CD4-positive, alpha-beta T cell (primary cell): ENCODE results near the gene HNRNPH2. TPM values are rescaled to one million over a fixed set of nuclear protein-coding genes. Genes with fewer than 3 reads are reported as not detected.

ENCODE experiments used
- ATAC-seq: fragments of 200-7000 bp; cut with Tn5 transposase; one replicate; pipeline ENCODE4 v1.10.0; 2022; ENCODE audit warnings: mild to moderate bottlenecking; ENCODE audit not compliant: poor library complexity
- CTCF ChIA-PET: fragments of 350-600 bp; sonication (Branson Sonifier 250); formaldehyde crosslinking; loops from one replicate; lab custom pipeline; 2021; ENCODE audit warnings: antibody characterized with exemption, inconsistent platforms; lab: Charles Lee
- POLR2A ChIA-PET: fragments of 350-600 bp; sonication (Branson Sonifier 250); formaldehyde crosslinking; loops from one replicate; lab custom pipeline; 2021; ENCODE audit warnings: antibody characterized with exemption, inconsistent platforms; lab: Charles Lee
- DNase-seq, 14 experiments: peaks; one replicate each; pipeline ENCODE4 v3.0.0-alpha.2; 2013 to 2020; ENCODE audit warnings: mixed read lengths in 2 of 14
- H3K27ac ChIP-seq, 2 donors: one replicate each; pipeline versions ENCODE4 v1.5.1 to v1.7.0; 2013; ENCODE audit warnings: low read length in 2 of 2, low read depth in 1 of 2, mild to moderate bottlenecking in 1 of 2
- H3K27me3 ChIP-seq, 2 experiments: 1 replicate in 1 of 2; 2 replicates in 1 of 2; pipeline versions ENCODE4 v1.6.1 to v1.7.0; 2013; ENCODE audit warnings: low read length in 2 of 2, control low read depth in 1 of 2, mild to moderate bottlenecking in 1 of 2, moderate library complexity in 1 of 2; ENCODE audit not compliant: insufficient read depth in 2 of 2, control insufficient read depth in 1 of 2
- H3K36me3 ChIP-seq: one replicate; pipeline ENCODE4 v1.6.1; 2013; ENCODE audit warnings: low read length, control low read depth; ENCODE audit not compliant: insufficient read depth
- H3K4me1 ChIP-seq: one replicate; pipeline ENCODE4 v1.6.1; 2013; ENCODE audit warnings: low read length, control low read depth; ENCODE audit not compliant: insufficient read depth
- H3K4me3 ChIP-seq: one replicate; pipeline ENCODE4 v1.5.1; 2013; ENCODE audit warnings: mild to moderate bottlenecking, low read length, moderate library complexity
- H3K9me3 ChIP-seq, 2 experiments: 1 replicate in 1 of 2; 2 replicates in 1 of 2; pipeline versions ENCODE4 v1.6.1 to v1.7.0; 2013; ENCODE audit warnings: low read length in 2 of 2, mild to moderate bottlenecking in 2 of 2, control low read depth in 1 of 2, moderate library complexity in 1 of 2; ENCODE audit not compliant: control insufficient read depth in 1 of 2, insufficient read depth in 1 of 2
- H3K27ac Mint-ChIP-seq: one replicate; pipeline ENCODE4 v1.8.0; 2020; ENCODE audit warnings: mixed read lengths
- H3K27me3 Mint-ChIP-seq: one replicate; pipeline ENCODE4 v1.8.0; 2021; ENCODE audit warnings: mixed read lengths
- H3K36me3 Mint-ChIP-seq: one replicate; pipeline ENCODE4 v1.8.0; 2021; ENCODE audit warnings: low read depth, mixed read lengths
- H3K4me1 Mint-ChIP-seq: one replicate; pipeline ENCODE4 v1.8.0; 2021; ENCODE audit warnings: low read depth, mixed read lengths
- H3K4me3 Mint-ChIP-seq: one replicate; pipeline ENCODE4 v1.8.0; 2020; ENCODE audit warnings: mild to moderate bottlenecking, mixed read lengths
- H3K9me3 Mint-ChIP-seq: one replicate; pipeline ENCODE4 v1.8.0; 2020; ENCODE audit warnings: mixed read lengths
- CTCF ChIP-seq: fragments of 200-600 bp; IDR thresholded peaks from one replicate; pipeline ENCODE4 v1.8.0; 2022; ENCODE audit warnings: antibody characterized with exemption, mild to moderate bottlenecking
- intact Hi-C, 2 experiments: fragments of 100-400 bp; cut with DNase I in 1 of 2; cut with micrococcal nuclease in 1 of 2; formaldehyde crosslinking; loops; one replicate each; pipeline versions ENCODE4 v1.15.1 to v1.9.0; 2023 to 2025; cut with DNase I, micrococcal nuclease
- total RNA-seq, 174 experiments: library from RNA in 2 of 174; stranded (reverse) in 2 of 174; gene quantifications; one replicate each; pipeline ENCODE4 v1.2.3 and lab custom pipeline; 2021 to 2026

HNRNPH2 gene
- total RNA-seq, 2 experiments from 2014 or later = 50.9 to 51.4 TPM

GRCh38 chrX:101362116-101362515 is 45.9 kb upstream of the HNRNPH2 start:
- Mint-ChIP-seq H3K4me3 (no peak overlapping the region), H3K27me3 (peaks cover 3% of the 10 kb centered on the region), H3K4me1 (no peaks in the 10 kb centered on the region), H3K36me3 (no peaks in the 10 kb centered on the region), H3K9me3 (no peaks in the 10 kb centered on the region), H3K27ac (no peak overlapping the region)
- no peaks in the 10 kb centered on the region for H3K4me1 ChIP-seq
- ChIA-PET CTCF (no interaction called here), POLR2A (no interaction called here)
- H3K4me3 ChIP-seq = no peak overlapping the region
- DNase-seq (no peak), ATAC-seq (no peak)
- TF ChIP-seq CTCF = no peak
- intact Hi-C loops = no loop called here
- H3K27ac ChIP-seq = no peak overlapping the region
- H3K36me3 ChIP-seq = no peaks in the 10 kb centered on the region
- H3K27me3 ChIP-seq = no peaks in the 10 kb centered on the region
- H3K9me3 ChIP-seq = no peaks in the 10 kb centered on the region

GRCh38 chrX:101362757-101363156 is 45.3 kb upstream of the HNRNPH2 start:
- Histone ChIP-seq H3K27me3 (no peaks in the 10 kb centered on the region), H3K9me3 (no peaks in the 10 kb centered on the region), H3K4me1 (no peaks in the 10 kb centered on the region), H3K4me3 (no peak overlapping the region), H3K27ac (no peak overlapping the region), H3K36me3 (no peaks in the 10 kb centered on the region)
- no peaks in the 10 kb centered on the region for H3K36me3 Mint-ChIP-seq
- no peak for ATAC-seq
- H3K4me1 Mint-ChIP-seq = no peaks in the 10 kb centered on the region
- H3K27ac Mint-ChIP-seq = no peak overlapping the region
- CTCF ChIA-PET = no interaction called here
- H3K27me3 Mint-ChIP-seq = no peaks in the 10 kb centered on the region
- intact Hi-C loops = no loop called here
- no peak for TF ChIP-seq CTCF
- no peak for DNase-seq
- H3K9me3 Mint-ChIP-seq = no peaks in the 10 kb centered on the region
- no peak overlapping the region for H3K4me3 Mint-ChIP-seq
- POLR2A ChIA-PET = no interaction called here

- no peaks in the 10 kb centered on the region for H3K4me1 ChIP-seq
- H3K36me3 ChIP-seq = no peaks in the 10 kb centered on the region
- H3K4me1 Mint-ChIP-seq = no peaks in the 10 kb centered on the region
- H3K27ac Mint-ChIP-seq = no peak overlapping the region
- ChIA-PET POLR2A (interaction anchor here (0.6 kb wide), 2 partner anchors 16 to 1880 kb away, joined by 3 read pairs; no protein-coding TSS in a partner anchor), CTCF (no interaction called here)
- no peaks in the 10 kb centered on the region for H3K9me3 Mint-ChIP-seq
- ATAC-seq (no peak), DNase-seq (no peak)
- H3K27me3 Mint-ChIP-seq = no peaks in the 10 kb centered on the region
- no peak for TF ChIP-seq CTCF
- no peaks in the 10 kb centered on the region for H3K27me3 ChIP-seq
- H3K9me3 ChIP-seq = no peaks in the 10 kb centered on the region
- H3K27ac ChIP-seq = no peak overlapping the region
- no peaks in the 10 kb centered on the region for H3K36me3 Mint-ChIP-seq
- H3K4me3 Mint-ChIP-seq = no peak overlapping the region
- intact Hi-C loops = no loop called here
- no peak overlapping the region for H3K4me3 ChIP-seq
Measured at GRCh38 chrX:101365301-101365795, 42.7 kb upstream of the HNRNPH2 start.
